HG02973 (cell line): Measurements from ENCODE around the gene TRAPPC3L.
A peak's percentile ranks its signal among the peaks of the same experiment; 100 is the strongest.

ENCODE experiments used
- ATAC-seq: cut with Tn5 transposase; IDR thresholded peaks from one replicate; pipeline ENCODE4 v1.9.1; 2021; ENCODE audit warnings: moderate library complexity; ENCODE audit not compliant: unreplicated experiment

TRAPPC3L gene

GRCh38 chr6:116468293-116468692 is 77.2 kb downstream of the TRAPPC3L start:
- ATAC-seq = no peak

- no peak for ATAC-seq
Observed at GRCh38 chr6:116467514-116467913, 78.0 kb downstream of the TRAPPC3L start.

- no peak for ATAC-seq
Observed at GRCh38 chr6:116467096-116467495, 78.4 kb downstream of the TRAPPC3L start.

- no peak for ATAC-seq
Observed at GRCh38 chr6:116465246-116465645, 80.2 kb downstream of the TRAPPC3L start.

GRCh38 chr6:116463301-116463700 is 82.2 kb downstream of the TRAPPC3L start:
- ATAC-seq = no peak

GRCh38 chr6:116461932-116462885 is 83.3 kb downstream of the TRAPPC3L start:
- ATAC-seq = peak; percentile 80

- peak; percentile 3 for ATAC-seq
Observed at GRCh38 chr6:116461331-116461931, 84.1 kb downstream of the TRAPPC3L start, which contains the start of gene CALHM6. TSS of gene CALHM6 (plus strand) at chr6:116461375. CDS start at chr6:116461930, 555 bp downstream.

- ATAC-seq = no peak
Observed at GRCh38 chr6:116459927-116460326, 85.6 kb downstream of the TRAPPC3L start.

- no peak for ATAC-seq
Observed at GRCh38 chr6:116458264-116458663, 87.2 kb downstream of the TRAPPC3L start.

- no peak for ATAC-seq
Observed at GRCh38 chr6:116456927-116457326, 88.6 kb downstream of the TRAPPC3L start.

GRCh38 chr6:116456106-116456505 is 89.4 kb downstream of the TRAPPC3L start:
- ATAC-seq = no peak

GRCh38 chr6:116452531-116452930 is 93.0 kb downstream of the TRAPPC3L start:
- ATAC-seq = no peak

- ATAC-seq = no peak
Observed at GRCh38 chr6:116451916-116452315, 93.6 kb downstream of the TRAPPC3L start.

- ATAC-seq = peak; percentile 90
Observed at GRCh38 chr6:116450769-116451740, 94.4 kb downstream of the TRAPPC3L start.

GRCh38 chr6:116450185-116450710 is 95.2 kb downstream of the TRAPPC3L start:
- no peak for ATAC-seq

- ATAC-seq = no peak
Observed at GRCh38 chr6:116449565-116449964, 95.9 kb downstream of the TRAPPC3L start.

- no peak for ATAC-seq
Observed at GRCh38 chr6:116447496-116448011, 97.9 kb downstream of the TRAPPC3L start.

- no peak for ATAC-seq
Observed at GRCh38 chr6:116447052-116447451, 98.4 kb downstream of the TRAPPC3L start.

- ATAC-seq = no peak
Observed at GRCh38 chr6:116446399-116446798, 99.1 kb downstream of the TRAPPC3L start.

- no peak for ATAC-seq
Observed at GRCh38 chr6:116445102-116445501, 100.4 kb downstream of the TRAPPC3L start.
